Neural progenitor cell (in vitro differentiated cells): ENCODE data around the gene EEIG1. TPM values are rescaled to one million over a fixed set of nuclear protein-coding genes. Genes with fewer than 3 reads are reported as not detected.

Experiments used
- DNase-seq: peaks from one replicate; pipeline ENCODE4 v3.0.0-alpha.2; 2016; ENCODE audit warnings: low spot score
- H2AFZ ChIP-seq: fragments of 200-600 bp; sonication (generic); replicated peaks from 2 replicates; pipeline ENCODE4 v1.6.1; 2016; ENCODE audit warnings: antibody characterized with exemption
- H3F3A ChIP-seq: fragments of 200-600 bp; sonication (generic); 2 replicates; pipeline ENCODE4 v1.6.1; 2016; ENCODE audit warnings: antibody characterized with exemption, low read depth
- H3K27ac ChIP-seq: fragments of 200-600 bp; sonication (generic); 2 replicates; pipeline ENCODE4 v1.5.1; 2016; ENCODE audit warnings: mild to moderate bottlenecking
- H3K27me3 ChIP-seq: fragments of 200-600 bp; sonication (generic); 2 replicates; pipeline ENCODE4 v1.6.1; 2016; ENCODE audit warnings: mild to moderate bottlenecking, moderate library complexity
- H3K36me3 ChIP-seq: fragments of 200-600 bp; sonication (generic); 2 replicates; pipeline ENCODE4 v1.5.1; 2016
- H3K4me1 ChIP-seq: fragments of 200-600 bp; sonication (generic); 2 replicates; pipeline ENCODE4 v1.6.1; 2016; ENCODE audit warnings: mixed run types
- H3K4me2 ChIP-seq: fragments of 200-600 bp; sonication (generic); 2 replicates; pipeline ENCODE4 v1.6.1; 2016
- H3K4me3 ChIP-seq: fragments of 200-600 bp; sonication (generic); 2 replicates; pipeline ENCODE4 v1.5.1; 2016
- H3K79me2 ChIP-seq: fragments of 200-600 bp; sonication (generic); 2 replicates; pipeline ENCODE4 v1.6.1; 2016; ENCODE audit warnings: low read depth
- H3K9ac ChIP-seq: fragments of 200-600 bp; sonication (generic); 2 replicates; pipeline ENCODE4 v1.6.1; 2016
- H3K9me3 ChIP-seq: fragments of 200-600 bp; sonication (generic); 2 replicates; pipeline ENCODE4 v1.5.1; 2016; ENCODE audit warnings: low read depth
- H4K20me1 ChIP-seq: fragments of 200-600 bp; sonication (generic); 2 replicates; pipeline ENCODE4 v1.6.1; 2016; ENCODE audit warnings: low read depth
- H3K27ac Mint-ChIP-seq: 3 replicates; pipeline ENCODE4 v1.8.0; 2021; ENCODE audit warnings: mixed read lengths
- H3K27me3 Mint-ChIP-seq: 2 replicates; pipeline ENCODE4 v1.8.0; 2022; ENCODE audit warnings: low read depth, mild to moderate bottlenecking, inconsistent platforms, moderate library complexity, mixed read lengths; ENCODE audit not compliant: insufficient read depth
- H3K36me3 Mint-ChIP-seq: 3 replicates; pipeline ENCODE4 v1.8.0; 2021; ENCODE audit warnings: mixed read lengths
- H3K4me1 Mint-ChIP-seq: 3 replicates; pipeline ENCODE4 v1.8.0; 2021; ENCODE audit warnings: mixed read lengths
- H3K4me3 Mint-ChIP-seq: 3 replicates; pipeline ENCODE4 v1.8.0; 2021; ENCODE audit warnings: mild to moderate bottlenecking, moderate library complexity, mixed read lengths
- H3K9me3 Mint-ChIP-seq: 3 replicates; pipeline ENCODE4 v1.8.0; 2020; ENCODE audit warnings: mixed read lengths
- CTCF ChIP-seq: fragments of 200-600 bp; sonication (generic); IDR thresholded peaks from 2 replicates; pipeline ENCODE4 v1.5.1; 2017; ENCODE audit warnings: antibody characterized with exemption, mild to moderate bottlenecking
- EZH2 ChIP-seq: fragments of 200-600 bp; sonication (generic); IDR thresholded peaks from 2 replicates; pipeline ENCODE4 v1.6.1; 2017; ENCODE audit warnings: antibody characterized with exemption, mild to moderate bottlenecking, moderate library complexity
- EZH2phosphoT487 ChIP-seq: fragments of 200-600 bp; sonication (generic); IDR thresholded peaks from 2 replicates; pipeline ENCODE4 v1.6.1; 2017; ENCODE audit warnings: antibody characterized with exemption
- total RNA-seq: library from RNA; depleted of rRNA; stranded (reverse); fragments of >200 nt; gene quantifications from 2 replicates; pipeline ENCODE4 v1.2.3, GENCODE V29; 2015; ENCODE audit warnings: low replicate concordance

The EEIG1 gene
- total RNA-seq, 1 donor from 2014 or later, result 8.8 TPM

GRCh38 chr9:127989094-127989493 is 8.3 kb upstream of the EEIG1 start:
- H3K9me3 Mint-ChIP-seq, result no peaks in the 10 kb centered on the region
- Histone ChIP-seq H3K4me1 (no peaks in the 10 kb centered on the region), H3K79me2 (no peaks in the 10 kb centered on the region), H3K27me3 (no peaks in the 10 kb centered on the region), H3F3A (no peaks in the 10 kb centered on the region), H3K9me3 (no peaks in the 10 kb centered on the region), H3K4me3 (no peak overlapping the region), H3K9ac (no peak overlapping the region), H3K27ac (no peak overlapping the region), H4K20me1 (no peaks in the 10 kb centered on the region), H2AFZ (no peak overlapping the region), H3K36me3 (no peaks in the 10 kb centered on the region), H3K4me2 (no peak overlapping the region)
- no peak for DNase-seq
- no peaks in the 10 kb centered on the region for H3K36me3 Mint-ChIP-seq
- no peak overlapping the region for H3K4me3 Mint-ChIP-seq
- no peak overlapping the region for H3K27ac Mint-ChIP-seq
- peaks cover 4% of the 10 kb centered on the region for H3K4me1 Mint-ChIP-seq
- TF ChIP-seq EZH2phosphoT487 (no peak), CTCF (no peak), EZH2 (no peak)
- peaks cover 11% of the 10 kb centered on the region for H3K27me3 Mint-ChIP-seq

- Histone ChIP-seq H3K4me1 (peaks cover 3% of the 10 kb centered on the region), H2AFZ (no peak overlapping the region), H3K36me3 (no peaks in the 10 kb centered on the region), H3K27me3 (no peaks in the 10 kb centered on the region), H3F3A (no peaks in the 10 kb centered on the region), H3K9ac (no peak overlapping the region), H3K9me3 (no peaks in the 10 kb centered on the region), H3K4me2 (no peak overlapping the region), H3K4me3 (no peak overlapping the region), H3K27ac (no peak overlapping the region), H4K20me1 (no peaks in the 10 kb centered on the region), H3K79me2 (no peaks in the 10 kb centered on the region)
- no peak for DNase-seq
- H3K36me3 Mint-ChIP-seq, result no peaks in the 10 kb centered on the region
- H3K27me3 Mint-ChIP-seq, result peaks cover 9% of the 10 kb centered on the region
- H3K9me3 Mint-ChIP-seq, result no peaks in the 10 kb centered on the region
- no peak overlapping the region for H3K4me3 Mint-ChIP-seq
- no peak overlapping the region for H3K27ac Mint-ChIP-seq
- peaks cover 8% of the 10 kb centered on the region for H3K4me1 Mint-ChIP-seq
- no peak for TF ChIP-seq CTCF
- no peak for TF ChIP-seq EZH2phosphoT487
- TF ChIP-seq EZH2, result no peak
Measured at GRCh38 chr9:127987103-127987614, 6.4 kb upstream of the EEIG1 start.

- H3K4me3 ChIP-seq, result no peak overlapping the region
- Mint-ChIP-seq H3K27ac (no peak overlapping the region), H3K36me3 (no peaks in the 10 kb centered on the region), H3K27me3 (peaks cover 9% of the 10 kb centered on the region), H3K9me3 (no peaks in the 10 kb centered on the region), H3K4me3 (no peak overlapping the region), H3K4me1 (peaks cover 18% of the 10 kb centered on the region)
- no peak overlapping the region for H2AFZ ChIP-seq
- no peaks in the 10 kb centered on the region for H3K9me3 ChIP-seq
- H3K79me2 ChIP-seq, result peaks cover 3% of the 10 kb centered on the region
- no peak overlapping the region for H3K27ac ChIP-seq
- no peak overlapping the region for H3K4me2 ChIP-seq
- no peaks in the 10 kb centered on the region for H3K36me3 ChIP-seq
- H3K9ac ChIP-seq, result no peak overlapping the region
- peaks cover 9% of the 10 kb centered on the region for H3F3A ChIP-seq
- H3K27me3 ChIP-seq, result no peaks in the 10 kb centered on the region
- peaks cover 3% of the 10 kb centered on the region for H4K20me1 ChIP-seq
- H3K4me1 ChIP-seq, result peaks cover 11% of the 10 kb centered on the region
- DNase-seq, result no peak
- TF ChIP-seq EZH2phosphoT487, result no peak
- no peak for TF ChIP-seq EZH2
- no peak for TF ChIP-seq CTCF
Measured at GRCh38 chr9:127985011-127985410, 4.2 kb upstream of the EEIG1 start.
